Body of pancreas (tissue), 4 donors: ENCODE results near the gene MYO16.

Source experiments
- CTCF ChIP-seq, 7 experiments: fragments of 450-650 bp in 4 of 7; fragments of 200-600 bp in 3 of 7; sonication (generic) in 3 of 7; IDR thresholded peaks; one replicate each; pipeline ENCODE4 v1.5.1; 2016 to 2019; ENCODE audit warnings: antibody characterized with exemption in 7 of 7
- POLR2A ChIP-seq, 3 donors: fragments of 450-650 bp; IDR thresholded peaks; one replicate each; pipeline ENCODE4 v1.6.1; 2016; ENCODE audit warnings: antibody characterized with exemption in 3 of 3, mild to moderate bottlenecking in 2 of 3

- TF ChIP-seq CTCF (IDR thresholded peaks at IDR 0.05) = no peak
- TF ChIP-seq POLR2A (IDR thresholded peaks at IDR 0.05) = no peak
Measured at GRCh38 chr13:109199280-109199679, 569.9 kb downstream of the MYO16 start.
